NB4 (cell line): ENCODE data around the gene H1-8.

Experiments
- CTCF ChIP-seq: IDR thresholded peaks from one replicate; pipeline ENCODE4 v1.5.1; 2012; ENCODE audit warnings: low read depth, low read length
- POLR2A ChIP-seq: IDR thresholded peaks from 2 replicates; pipeline ENCODE4 v1.6.1; 2011; ENCODE audit warnings: mild to moderate bottlenecking; ENCODE audit not compliant: insufficient read length; ENCODE audit errors: extremely low read depth
- TF ChIP-seq, protein P1 (sequence below): IDR thresholded peaks from 2 replicates; pipeline ENCODE4 v1.6.1; 2011; ENCODE audit warnings: low read depth, low read length

DNA sequence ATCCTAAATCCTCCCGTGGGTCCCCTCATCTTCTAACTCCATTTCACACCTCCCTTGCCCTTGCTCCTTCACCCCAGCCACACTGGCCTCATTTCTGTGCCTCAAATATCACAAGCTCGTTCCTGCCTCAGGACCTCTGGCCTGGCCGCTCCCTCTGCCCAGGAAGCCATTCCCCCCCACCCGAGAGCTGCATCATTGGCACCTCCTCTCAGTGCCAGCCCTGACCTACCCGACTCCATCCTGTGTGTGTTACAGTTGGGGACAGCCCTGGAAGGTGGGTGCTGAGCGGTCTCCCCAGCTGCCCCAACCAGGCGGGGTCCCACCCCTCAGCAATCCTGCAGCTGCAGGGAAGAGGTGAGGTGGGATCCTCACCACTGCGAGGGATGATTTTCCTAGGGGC is 49.0 kb downstream of the H1-8 start:
- TF ChIP-seq POLR2A: no peak
- TF ChIP-seq, protein P1, sequence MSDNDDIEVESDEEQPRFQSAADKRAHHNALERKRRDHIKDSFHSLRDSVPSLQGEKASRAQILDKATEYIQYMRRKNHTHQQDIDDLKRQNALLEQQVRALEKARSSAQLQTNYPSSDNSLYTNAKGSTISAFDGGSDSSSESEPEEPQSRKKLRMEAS: no peak
- TF ChIP-seq CTCF: no peak
